SK-N-SH (cell line): ENCODE results near the gene TSC2. TPM values are rescaled to one million over a fixed set of nuclear protein-coding genes. Genes with fewer than 3 reads are reported as not detected.

Experiments
- CTCF ChIA-PET: fragments of 300-600, 350-600 bp; formaldehyde crosslinking; extraction: SDS; loops from one replicate; lab custom pipeline; 2021; lab: Yijun Ruan, JAX
- POLR2A ChIA-PET: fragments of 350-600 bp; sonication (Branson Sonifier 250); formaldehyde crosslinking; extraction: SDS; loops from one replicate; lab custom pipeline; 2020; ENCODE audit warnings: antibody characterized with exemption, inconsistent platforms; lab: Yijun Ruan, JAX
- DNase-seq: peaks from one replicate; pipeline ENCODE4 v3.0.0; 2012
- H2AFZ ChIP-seq: fragments of 200-600 bp; sonication (generic); 2 replicates; pipeline ENCODE4 v1.8.1; 2016; ENCODE audit warnings: antibody characterized with exemption, mild to moderate bottlenecking, low read depth
- H3F3A ChIP-seq: fragments of 200-600 bp; sonication (generic); replicated peaks from 2 replicates; pipeline ENCODE3; 2016; ENCODE audit warnings: antibody characterized with exemption, mild to moderate bottlenecking; ENCODE audit not compliant: insufficient read depth
- H3K27ac ChIP-seq, 2 experiments: fragments of 200-500 bp in 1 of 2; fragments of 200-600 bp in 1 of 2; sonication (Bioruptor generic) in 1 of 2; sonication (generic), shearing (Covaris generic) in 1 of 2; 2 replicates each; pipeline versions ENCODE4 v1.5.1 to v1.6.1; 2014 to 2016; ENCODE audit warnings: low read depth in 2 of 2, inconsistent platforms in 1 of 2, low read length in 1 of 2, mild to moderate bottlenecking in 1 of 2, mixed read lengths in 1 of 2
- H3K27me3 ChIP-seq: fragments of 200-600 bp; sonication (generic), shearing (Covaris generic); 2 replicates; pipeline ENCODE4 v1.6.1; 2016; ENCODE audit warnings: mixed run types; ENCODE audit not compliant: insufficient read depth
- H3K36me3 ChIP-seq, 2 experiments: fragments of 200-500 bp in 1 of 2; fragments of 200-600 bp in 1 of 2; sonication (Bioruptor generic) in 1 of 2; sonication (generic) in 1 of 2; replicated peaks in 1 of 2; 2 replicates each; pipeline versions ENCODE3 to v1.5.1; 2014 to 2016; ENCODE audit warnings: low read length in 1 of 2, mild to moderate bottlenecking in 1 of 2; ENCODE audit not compliant: insufficient read depth in 2 of 2, control insufficient read depth in 1 of 2
- H3K4me1 ChIP-seq, 2 experiments: fragments of 200-500 bp in 1 of 2; fragments of 200-600 bp in 1 of 2; sonication (Bioruptor generic) in 1 of 2; sonication (generic), shearing (Covaris generic) in 1 of 2; 2 replicates each; pipeline versions ENCODE4 v1.5.1 to v1.6.1; 2014 to 2016; ENCODE audit warnings: low read depth in 1 of 2, low read length in 1 of 2, mixed run types in 1 of 2; ENCODE audit not compliant: insufficient read depth in 2 of 2, control insufficient read depth in 1 of 2
- H3K4me2 ChIP-seq: fragments of 200-600 bp; sonication (generic), shearing (Covaris generic); 2 replicates; pipeline ENCODE4 v1.6.1; 2017; ENCODE audit warnings: mixed run types
- H3K4me3 ChIP-seq, 2 experiments: fragments of 200-500 bp in 1 of 2; fragments of 200-600 bp in 1 of 2; sonication (Bioruptor generic) in 1 of 2; sonication (generic), shearing (Covaris generic) in 1 of 2; 2 replicates each; pipeline versions ENCODE4 v1.5.1 to v1.8.1; 2014 to 2016; ENCODE audit warnings: low read depth in 2 of 2, inconsistent platforms in 1 of 2, low read length in 1 of 2, mild to moderate bottlenecking in 1 of 2, mixed read lengths in 1 of 2, moderate library complexity in 1 of 2
- H3K79me2 ChIP-seq: fragments of 200-600 bp; sonication (generic); 2 replicates; pipeline ENCODE4 v1.8.1; 2017; ENCODE audit warnings: mild to moderate bottlenecking; ENCODE audit not compliant: insufficient read depth
- H3K9ac ChIP-seq: fragments of 200-600 bp; sonication (generic); 2 replicates; pipeline ENCODE4 v1.6.1; 2017; ENCODE audit warnings: mixed run types
- H3K9me2 ChIP-seq: fragments of 200-600 bp; sonication (generic); 2 replicates; pipeline ENCODE4 v1.6.1; 2017; ENCODE audit warnings: mixed run types
- H3K9me3 ChIP-seq: fragments of 200-600 bp; sonication (generic); 2 replicates; pipeline ENCODE4 v1.6.1; 2017; ENCODE audit warnings: mixed run types, mild to moderate bottlenecking, moderate library complexity
- H4K20me1 ChIP-seq: fragments of 200-600 bp; sonication (generic); 2 replicates; pipeline ENCODE4 v1.6.1; 2017; ENCODE audit warnings: mild to moderate bottlenecking, mixed run types; ENCODE audit not compliant: insufficient read depth
- CHD2 ChIP-seq: fragments of 150-350 bp; IDR thresholded peaks from 2 replicates; pipeline ENCODE4 v1.6.1; 2018; ENCODE audit warnings: low read length; ENCODE audit not compliant: partially characterized antibody
- FOSL2 ChIP-seq: IDR thresholded peaks from 2 replicates; pipeline ENCODE4 v1.4.0; 2012; ENCODE audit warnings: low read depth, mild to moderate bottlenecking, moderate library complexity, borderline replicate concordance
- JUND ChIP-seq: IDR thresholded peaks from 2 replicates; pipeline ENCODE4 v1.4.0; 2012
- RAD21 ChIP-seq: IDR thresholded peaks from 2 replicates; pipeline ENCODE4 v1.6.1; 2012; ENCODE audit warnings: mild to moderate bottlenecking, low read length
- RFX5 ChIP-seq: IDR thresholded peaks from 2 replicates; pipeline ENCODE4 v1.6.1; 2012; ENCODE audit warnings: mild to moderate bottlenecking, improper control_type of control experiment, low read length
- RXRA ChIP-seq: IDR thresholded peaks from 2 replicates; pipeline ENCODE4 v1.4.0; 2012; ENCODE audit warnings: low read depth, mild to moderate bottlenecking, borderline replicate concordance
- SIN3A ChIP-seq: IDR thresholded peaks from 2 replicates; pipeline ENCODE4 v1.6.1; 2012; ENCODE audit warnings: low read depth, mild to moderate bottlenecking, low read length, moderate library complexity, borderline replicate concordance
- TAF1 ChIP-seq: IDR thresholded peaks from 2 replicates; pipeline ENCODE4 v1.6.1; 2012; ENCODE audit warnings: low read depth, mild to moderate bottlenecking, low read length, moderate library complexity, borderline replicate concordance
- WGBS: methylation state at CpG from one replicate; pipeline ENCODE4 v1.1.6; 2017; ENCODE audit warnings: low lambda C conversion rate; 5-methylcytosine and 5-hydroxymethylcytosine counted together
- polyA plus RNA-seq, 3 experiments: library from polyadenylated mRNA; depleted of rRNA; stranded (reverse); fragments of >200 nt; gene quantifications; 2 replicates each; pipeline ENCODE4 v1.2.3, GENCODE V29; 2012
- TF ChIP-seq, protein P1 (sequence below): IDR thresholded peaks from 2 replicates; pipeline ENCODE4 v1.4.0; 2012; ENCODE audit warnings: low read depth, borderline replicate concordance
- TF ChIP-seq, protein P2 (sequence below): IDR thresholded peaks from 2 replicates; pipeline ENCODE4 v1.6.1; 2012; ENCODE audit warnings: mild to moderate bottlenecking, low read depth, low read length, moderate library complexity
- TF ChIP-seq, protein P3 (sequence below): IDR thresholded peaks from 2 replicates; pipeline ENCODE4; 2012

Gene TSC2
- polyA plus RNA-seq, 1 of the 3 experiments (the other 2 are of a cell fraction): 96.1 TPM

- CTCF ChIA-PET: interaction anchor here (1.0 to 1.5 kb wide), 3 partner anchors 12 to 112 kb away, joined by 3 to 5 read pairs (median 4); partner anchors contain the start of genes NTHL1 and TSC2
- peak overlapping the region in 1 of 2 experiments; percentile 56; a peak in 1 of 4 replicates for H3K4me3 ChIP-seq
Measured at GRCh38 chr16:2028620-2029220, 19.1 kb upstream of the TSC2 start.

More at GRCh38 chr16:2028620-2029220, 19.1 kb upstream of the TSC2 start:
- 93% methylated on average over 8 of the region's 18 CpGs for WGBS
- POLR2A ChIA-PET: no interaction called here
- Histone ChIP-seq H3K27me3 (no peaks in the 10 kb centered on the region), H3K4me2 (peak overlapping the region; percentile 90; the same call in 1 of the 2 replicates), H3K9ac (no peak overlapping the region), H3K4me1 (peaks cover 17 to 28% of the 10 kb centered on the region in 2 experiments; a peak in 3 of 4 replicates), H3K9me2 (no peaks in the 10 kb centered on the region), H3K79me2 (peaks cover 20% of the 10 kb centered on the region; the same call in 1 of the 2 replicates), H3F3A (peaks cover 5% of the 10 kb centered on the region), H2AFZ (no peak overlapping the region), H4K20me1 (peaks cover 8% of the 10 kb centered on the region; the same call in 1 of the 2 replicates), H3K27ac (no peak overlapping the region), H3K9me3 (no peaks in the 10 kb centered on the region), H3K36me3 (peaks cover 0 to 6% of the 10 kb centered on the region in 2 experiments)
- TF ChIP-seq RFX5: no peak
- TF ChIP-seq, protein P1, sequence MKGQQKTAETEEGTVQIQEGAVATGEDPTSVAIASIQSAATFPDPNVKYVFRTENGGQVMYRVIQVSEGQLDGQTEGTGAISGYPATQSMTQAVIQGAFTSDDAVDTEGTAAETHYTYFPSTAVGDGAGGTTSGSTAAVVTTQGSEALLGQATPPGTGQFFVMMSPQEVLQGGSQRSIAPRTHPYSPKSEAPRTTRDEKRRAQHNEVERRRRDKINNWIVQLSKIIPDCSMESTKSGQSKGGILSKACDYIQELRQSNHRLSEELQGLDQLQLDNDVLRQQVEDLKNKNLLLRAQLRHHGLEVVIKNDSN: no peak
- TF ChIP-seq RAD21: no peak
- no peak for TF ChIP-seq SIN3A
- TF ChIP-seq, protein P2, sequence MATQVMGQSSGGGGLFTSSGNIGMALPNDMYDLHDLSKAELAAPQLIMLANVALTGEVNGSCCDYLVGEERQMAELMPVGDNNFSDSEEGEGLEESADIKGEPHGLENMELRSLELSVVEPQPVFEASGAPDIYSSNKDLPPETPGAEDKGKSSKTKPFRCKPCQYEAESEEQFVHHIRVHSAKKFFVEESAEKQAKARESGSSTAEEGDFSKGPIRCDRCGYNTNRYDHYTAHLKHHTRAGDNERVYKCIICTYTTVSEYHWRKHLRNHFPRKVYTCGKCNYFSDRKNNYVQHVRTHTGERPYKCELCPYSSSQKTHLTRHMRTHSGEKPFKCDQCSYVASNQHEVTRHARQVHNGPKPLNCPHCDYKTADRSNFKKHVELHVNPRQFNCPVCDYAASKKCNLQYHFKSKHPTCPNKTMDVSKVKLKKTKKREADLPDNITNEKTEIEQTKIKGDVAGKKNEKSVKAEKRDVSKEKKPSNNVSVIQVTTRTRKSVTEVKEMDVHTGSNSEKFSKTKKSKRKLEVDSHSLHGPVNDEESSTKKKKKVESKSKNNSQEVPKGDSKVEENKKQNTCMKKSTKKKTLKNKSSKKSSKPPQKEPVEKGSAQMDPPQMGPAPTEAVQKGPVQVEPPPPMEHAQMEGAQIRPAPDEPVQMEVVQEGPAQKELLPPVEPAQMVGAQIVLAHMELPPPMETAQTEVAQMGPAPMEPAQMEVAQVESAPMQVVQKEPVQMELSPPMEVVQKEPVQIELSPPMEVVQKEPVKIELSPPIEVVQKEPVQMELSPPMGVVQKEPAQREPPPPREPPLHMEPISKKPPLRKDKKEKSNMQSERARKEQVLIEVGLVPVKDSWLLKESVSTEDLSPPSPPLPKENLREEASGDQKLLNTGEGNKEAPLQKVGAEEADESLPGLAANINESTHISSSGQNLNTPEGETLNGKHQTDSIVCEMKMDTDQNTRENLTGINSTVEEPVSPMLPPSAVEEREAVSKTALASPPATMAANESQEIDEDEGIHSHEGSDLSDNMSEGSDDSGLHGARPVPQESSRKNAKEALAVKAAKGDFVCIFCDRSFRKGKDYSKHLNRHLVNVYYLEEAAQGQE: no peak
- TF ChIP-seq, protein P3, sequence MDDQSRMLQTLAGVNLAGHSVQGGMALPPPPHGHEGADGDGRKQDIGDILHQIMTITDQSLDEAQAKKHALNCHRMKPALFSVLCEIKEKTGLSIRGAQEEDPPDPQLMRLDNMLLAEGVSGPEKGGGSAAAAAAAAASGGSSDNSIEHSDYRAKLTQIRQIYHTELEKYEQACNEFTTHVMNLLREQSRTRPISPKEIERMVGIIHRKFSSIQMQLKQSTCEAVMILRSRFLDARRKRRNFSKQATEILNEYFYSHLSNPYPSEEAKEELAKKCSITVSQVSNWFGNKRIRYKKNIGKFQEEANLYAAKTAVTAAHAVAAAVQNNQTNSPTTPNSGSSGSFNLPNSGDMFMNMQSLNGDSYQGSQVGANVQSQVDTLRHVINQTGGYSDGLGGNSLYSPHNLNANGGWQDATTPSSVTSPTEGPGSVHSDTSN: no peak
- TF ChIP-seq FOSL2: no peak
- TF ChIP-seq RXRA: no peak
- no peak for TF ChIP-seq CHD2
- no peak for TF ChIP-seq TAF1
- no peak for TF ChIP-seq JUND
- no peak for DNase-seq
